HG03159 (cell line): ENCODE results near the gene MSMP.

Experiments
- ATAC-seq: cut with Tn5 transposase; IDR thresholded peaks from one replicate; pipeline ENCODE4 v1.9.1; 2021; ENCODE audit warnings: mild to moderate bottlenecking, moderate library complexity; ENCODE audit not compliant: unreplicated experiment

Gene MSMP

GRCh38 chr9:35771943-35772342, 17.9 kb upstream of the MSMP start:
- ATAC-seq, result no peak

GRCh38 chr9:35771534-35771933, 17.5 kb upstream of the MSMP start:
- ATAC-seq, result no peak

GRCh38 chr9:35771075-35771433, 17.0 kb upstream of the MSMP start:
- no peak for ATAC-seq

GRCh38 chr9:35769763-35770162, 15.7 kb upstream of the MSMP start:
- ATAC-seq, result no peak

GRCh38 chr9:35767458-35767857, 13.4 kb upstream of the MSMP start:
- ATAC-seq, result no peak

GRCh38 chr9:35766997-35767396, 12.9 kb upstream of the MSMP start:
- ATAC-seq, result no peak

GRCh38 chr9:35763803-35764202, 9.7 kb upstream of the MSMP start:
- no peak for ATAC-seq

GRCh38 chr9:35763181-35763580, 9.1 kb upstream of the MSMP start:
- no peak for ATAC-seq

- ATAC-seq, result no peak
Measured at GRCh38 chr9:35760651-35761050, 6.6 kb upstream of the MSMP start.

GRCh38 chr9:35759795-35760194, 5.7 kb upstream of the MSMP start:
- ATAC-seq, result no peak

GRCh38 chr9:35758475-35759050, 4.5 kb upstream of the MSMP start:
- ATAC-seq, result no peak

- no peak for ATAC-seq
Measured at GRCh38 chr9:35757892-35758275, 3.8 kb upstream of the MSMP start.

GRCh38 chr9:35757226-35757891, 3.3 kb upstream of the MSMP start:
- peak; percentile 36 for ATAC-seq

GRCh38 chr9:35756275-35757225, 2.5 kb upstream of the MSMP start:
- peak; percentile 66 for ATAC-seq

GRCh38 chr9:35755071-35755470, 995 bp upstream of the MSMP start:
- no peak for ATAC-seq

GRCh38 chr9:35753466-35753865, 610 bp downstream of the MSMP start:
- ATAC-seq, result no peak

GRCh38 chr9:35750256-35750531, 3.9 kb downstream of the MSMP start:
- ATAC-seq, result no peak

GRCh38 chr9:35749515-35750255, 4.4 kb downstream of the MSMP start:
- ATAC-seq, result peak; percentile 30

- peak; percentile 73 for ATAC-seq
Measured at GRCh38 chr9:35748858-35749514, 5.1 kb downstream of the MSMP start, which contains the start of the genes GBA2 and RGP1. Gene GBA2 (minus strand): TSS chr9:35749228. CDS start chr9:35748704, 524 bp downstream. Gene RGP1 (plus strand): TSS chr9:35749287. CDS start chr9:35749756, 469 bp downstream.

GRCh38 chr9:35748242-35748857, 5.7 kb downstream of the MSMP start:
- no peak for ATAC-seq
